ENCODE results near the gene MACF1.
"Not testable (repeated sequence)": the region's sequence is repeated elsewhere in the genome, so short reads cannot be mapped to it uniquely, and the experiment has no call there.

DNA sequence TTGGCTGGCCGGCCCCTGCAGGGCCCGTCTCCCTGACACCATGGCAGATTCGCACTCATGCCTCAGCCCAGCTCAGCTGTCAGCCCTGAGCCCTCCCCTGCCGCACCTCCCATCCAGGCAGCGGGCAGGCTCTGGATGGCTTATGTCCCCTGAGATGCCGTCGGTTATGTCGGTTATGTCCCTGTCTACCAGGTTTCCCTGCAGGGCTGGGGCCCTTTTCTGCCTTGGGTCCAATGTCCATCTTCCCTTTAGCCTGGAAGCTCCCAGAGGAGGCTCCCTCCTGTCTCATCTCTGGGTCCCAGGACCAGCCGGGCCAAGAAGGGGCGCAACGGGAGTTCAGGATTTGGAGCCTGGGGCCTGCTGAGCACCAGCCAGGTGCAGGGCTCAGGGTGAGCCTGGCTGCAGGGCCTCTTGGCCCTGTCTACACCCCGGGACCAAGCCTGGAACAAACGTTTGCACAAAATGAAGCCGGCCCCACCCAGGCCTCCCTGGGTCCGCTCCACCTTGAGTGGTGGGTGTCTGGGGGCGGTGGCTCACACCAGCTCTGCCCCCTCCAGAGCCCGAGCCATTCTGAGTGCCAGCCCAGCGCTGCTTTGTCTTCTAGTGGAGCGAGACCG, 306.2 kb downstream of the MACF1 start:
- TF ChIP-seq POLR2A, CTCF (IDR thresholded peaks at IDR 0.05): not testable (repeated sequence)
